Gastroesophageal sphincter (tissue), 3 donors: ENCODE results near the gene OPRL1.

Experiments used
- CTCF ChIP-seq, 4 experiments: fragments of 200-600 bp in 2 of 4; fragments of 450-650 bp in 2 of 4; sonication (generic) in 1 of 4; IDR thresholded peaks; one replicate each; pipeline ENCODE4 v1.5.1; 2017 to 2019; ENCODE audit warnings: antibody characterized with exemption in 4 of 4, mild to moderate bottlenecking in 2 of 4, moderate library complexity in 2 of 4
- EP300 ChIP-seq: sonication (generic); formaldehyde crosslinking; IDR thresholded peaks from one replicate; pipeline ENCODE4 v1.6.1; 2017; ENCODE audit warnings: antibody characterized with exemption, mild to moderate bottlenecking
- POLR2A ChIP-seq, 2 donors: fragments of 450-650 bp; IDR thresholded peaks; one replicate each; pipeline ENCODE4 v1.6.1; 2017; ENCODE audit warnings: antibody characterized with exemption in 2 of 2, mild to moderate bottlenecking in 2 of 2, moderate library complexity in 1 of 2
- POLR2AphosphoS5 ChIP-seq: sonication (generic); formaldehyde crosslinking; IDR thresholded peaks from one replicate; pipeline ENCODE4 v1.6.1; 2017; ENCODE audit warnings: antibody characterized with exemption

DNA sequence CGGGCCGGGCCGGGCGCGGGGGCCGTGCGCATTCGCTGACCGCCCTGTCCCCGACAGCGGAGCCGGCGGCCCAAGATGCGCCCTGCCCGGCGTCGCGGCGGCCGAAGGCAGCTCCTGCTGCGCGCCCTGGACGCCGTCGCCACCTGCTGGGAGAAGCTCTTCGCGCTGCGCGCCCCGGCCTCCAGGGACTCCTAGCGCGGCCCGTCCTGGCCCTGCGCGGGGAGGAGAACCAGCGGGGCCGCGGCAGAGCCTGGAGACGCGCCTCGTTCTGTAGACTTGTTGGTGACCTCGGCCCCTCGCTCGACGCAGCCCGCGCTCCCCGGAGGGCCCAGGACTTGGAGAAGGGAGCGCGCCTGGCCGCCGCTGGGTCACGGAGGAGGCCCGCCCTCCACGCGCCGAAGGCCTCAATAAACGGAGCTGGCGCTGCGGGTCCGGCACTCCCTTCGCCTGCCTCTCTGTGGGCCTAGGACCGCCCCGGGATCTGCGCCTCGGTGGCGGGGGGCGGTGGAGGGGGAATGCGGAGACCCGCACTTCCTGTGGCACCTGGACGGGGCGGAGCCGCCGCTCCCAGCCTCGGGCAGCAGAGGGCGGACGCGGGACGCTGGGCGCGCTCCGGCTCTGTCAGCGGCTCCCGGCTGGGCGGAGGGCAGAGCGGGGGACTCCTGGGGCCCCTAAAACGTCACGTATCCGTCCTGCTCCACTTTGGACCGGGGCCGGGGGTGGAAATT, 41.2 kb upstream of the OPRL1 start:
- peak in 3 of 4 experiments; percentile 62 to 83 (median 68) for TF ChIP-seq CTCF (IDR thresholded peaks at IDR 0.05)
- no peak for TF ChIP-seq EP300
- no peak for TF ChIP-seq POLR2A (IDR thresholded peaks at IDR 0.05)
- no peak for TF ChIP-seq POLR2AphosphoS5
